HFFc6 (cell line): Measurements from ENCODE around the gene RAB40AL. TPM values are rescaled to one million over a fixed set of nuclear protein-coding genes. Genes with fewer than 3 reads are reported as not detected.
"Not testable (repeated sequence)": the region's sequence is repeated elsewhere in the genome, so short reads cannot be mapped to it uniquely, and the experiment has no call there.

Experiments used
- DNase-seq: peaks from one replicate; pipeline ENCODE4 v3.0.0-alpha.2; 2018
- H3K27ac Mint-ChIP-seq: 2 replicates; pipeline ENCODE4 v1.8.0; 2020; ENCODE audit warnings: mild to moderate bottlenecking, mixed read lengths
- H3K27me3 Mint-ChIP-seq: 2 replicates; pipeline ENCODE4 v1.8.0; 2021; ENCODE audit warnings: mild to moderate bottlenecking, moderate library complexity, mixed read lengths; ENCODE audit not compliant: insufficient read depth
- H3K36me3 Mint-ChIP-seq: 2 replicates; pipeline ENCODE4 v1.8.0; 2021; ENCODE audit warnings: low read depth, mixed read lengths
- H3K4me1 Mint-ChIP-seq: 2 replicates; pipeline ENCODE4 v1.8.0; 2020; ENCODE audit warnings: low read depth, mixed read lengths
- H3K4me3 Mint-ChIP-seq: 2 replicates; pipeline ENCODE4 v1.8.0; 2020; ENCODE audit warnings: mild to moderate bottlenecking, moderate library complexity, mixed read lengths
- H3K9me3 Mint-ChIP-seq: 2 replicates; pipeline ENCODE4 v1.8.0; 2020; ENCODE audit warnings: mild to moderate bottlenecking, mixed read lengths
- total RNA-seq, 6 experiments: library from RNA; stranded (reverse); fragmentation: NEBNext Ultra II Directional; extraction: Animal tissue kit (Norgen Biotek cat#: 25700); gene quantifications; 2 replicates in 1 of 6; 3 replicates in 5 of 6; pipeline ENCODE4 v1.2.3, GENCODE V29; 2021
- TF ChIP-seq, protein P1 (sequence below): fragments of 200-600 bp; sonication (generic); IDR thresholded peaks from 2 replicates; pipeline ENCODE4 v1.5.0; 2021; ENCODE audit warnings: antibody characterized with exemption, mild to moderate bottlenecking

Gene RAB40AL
- total RNA-seq, 6 experiments from 2014 or later: not detected

DNA sequence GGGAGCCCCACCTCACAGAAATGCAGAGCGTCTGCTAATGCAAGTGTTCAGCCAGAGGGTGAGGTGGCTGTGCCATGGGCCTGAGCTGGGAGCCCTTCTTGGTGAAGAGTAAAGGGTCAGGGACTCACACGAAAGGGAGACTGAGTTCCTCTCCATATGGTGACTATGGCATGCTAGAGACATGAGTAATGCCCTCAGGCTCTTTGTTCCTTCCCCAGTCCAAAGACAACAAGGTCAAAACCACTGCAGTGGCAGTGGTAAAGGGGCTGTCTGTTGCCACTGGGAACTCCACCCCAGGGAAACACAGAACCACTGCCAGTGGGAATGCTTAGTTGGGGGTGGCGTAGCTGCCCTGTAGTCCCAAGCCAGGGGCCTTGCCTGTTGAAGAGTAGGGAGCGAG lies 22.4 kb downstream of the RAB40AL start:
- peak overlapping the region; percentile 17; the same call in 1 of the 2 replicates for H3K4me3 Mint-ChIP-seq
- H3K4me1 Mint-ChIP-seq: peaks cover 50% of the 10 kb centered on the region
- H3K27me3 Mint-ChIP-seq: no peaks in the 10 kb centered on the region
- H3K9me3 Mint-ChIP-seq: no peaks in the 10 kb centered on the region
- peak; percentile 90 for DNase-seq
- H3K27ac Mint-ChIP-seq: peak overlapping the region; percentile 92
- H3K36me3 Mint-ChIP-seq: peaks cover 8% of the 10 kb centered on the region; the same call in 1 of the 2 replicates
- TF ChIP-seq, protein P1, sequence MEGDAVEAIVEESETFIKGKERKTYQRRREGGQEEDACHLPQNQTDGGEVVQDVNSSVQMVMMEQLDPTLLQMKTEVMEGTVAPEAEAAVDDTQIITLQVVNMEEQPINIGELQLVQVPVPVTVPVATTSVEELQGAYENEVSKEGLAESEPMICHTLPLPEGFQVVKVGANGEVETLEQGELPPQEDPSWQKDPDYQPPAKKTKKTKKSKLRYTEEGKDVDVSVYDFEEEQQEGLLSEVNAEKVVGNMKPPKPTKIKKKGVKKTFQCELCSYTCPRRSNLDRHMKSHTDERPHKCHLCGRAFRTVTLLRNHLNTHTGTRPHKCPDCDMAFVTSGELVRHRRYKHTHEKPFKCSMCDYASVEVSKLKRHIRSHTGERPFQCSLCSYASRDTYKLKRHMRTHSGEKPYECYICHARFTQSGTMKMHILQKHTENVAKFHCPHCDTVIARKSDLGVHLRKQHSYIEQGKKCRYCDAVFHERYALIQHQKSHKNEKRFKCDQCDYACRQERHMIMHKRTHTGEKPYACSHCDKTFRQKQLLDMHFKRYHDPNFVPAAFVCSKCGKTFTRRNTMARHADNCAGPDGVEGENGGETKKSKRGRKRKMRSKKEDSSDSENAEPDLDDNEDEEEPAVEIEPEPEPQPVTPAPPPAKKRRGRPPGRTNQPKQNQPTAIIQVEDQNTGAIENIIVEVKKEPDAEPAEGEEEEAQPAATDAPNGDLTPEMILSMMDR: no peak

DNA sequence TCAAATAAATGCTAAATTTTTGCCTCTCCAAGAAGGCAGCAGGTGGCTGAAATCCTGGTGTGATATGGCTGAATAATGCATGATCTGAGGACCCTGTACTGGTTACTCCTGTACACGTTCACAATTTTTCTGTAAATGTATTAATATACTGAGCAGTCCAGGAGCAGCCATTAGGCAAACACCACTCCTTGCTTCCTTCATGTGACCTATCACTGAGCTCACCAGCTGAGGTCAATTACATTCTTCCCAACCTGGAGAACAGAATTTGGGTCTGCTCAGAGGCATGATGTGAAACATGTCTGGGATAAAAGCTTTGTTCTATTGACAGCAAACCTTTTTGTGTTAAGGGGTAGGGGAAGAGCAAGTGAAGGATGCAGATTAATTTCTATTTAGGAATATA lies 26.9 kb downstream of the RAB40AL start:
- peaks cover 16% of the 10 kb centered on the region for H3K36me3 Mint-ChIP-seq
- no peak overlapping the region for H3K27ac Mint-ChIP-seq
- no peak overlapping the region for H3K4me3 Mint-ChIP-seq
- peaks cover 2% of the 10 kb centered on the region; the same call in 1 of the 2 replicates for H3K27me3 Mint-ChIP-seq
- TF ChIP-seq, protein P1: no peak
- peaks cover 9% of the 10 kb centered on the region for H3K9me3 Mint-ChIP-seq
- peaks cover 60% of the 10 kb centered on the region for H3K4me1 Mint-ChIP-seq
- DNase-seq: no peak

DNA sequence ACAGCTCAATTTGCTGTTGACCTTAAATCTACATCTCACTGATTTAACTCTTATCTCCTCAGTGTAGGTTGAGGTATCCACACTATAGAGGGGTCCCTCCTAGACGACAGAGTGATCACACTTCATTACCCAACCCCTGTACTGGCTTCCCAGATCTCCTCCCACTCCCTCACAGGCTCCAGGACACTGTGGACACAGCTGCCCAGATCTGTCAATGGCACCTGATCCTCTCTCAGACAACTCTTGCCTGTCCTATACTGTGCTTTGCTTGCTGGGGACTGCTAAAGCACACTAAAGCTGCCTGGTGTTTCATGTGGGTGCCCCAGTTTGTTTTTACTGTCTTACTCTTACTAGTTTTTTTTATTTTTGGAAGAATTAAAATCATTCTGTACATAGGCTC lies 27.9 kb downstream of the RAB40AL start:
- DNase-seq: no peak
- no peak overlapping the region for H3K4me3 Mint-ChIP-seq
- TF ChIP-seq, protein P1: no peak
- no peak overlapping the region for H3K27ac Mint-ChIP-seq
- peaks cover 51% of the 10 kb centered on the region for H3K4me1 Mint-ChIP-seq
- H3K9me3 Mint-ChIP-seq: peaks cover 19% of the 10 kb centered on the region
- peaks cover 2% of the 10 kb centered on the region for H3K27me3 Mint-ChIP-seq
- peaks cover 19% of the 10 kb centered on the region for H3K36me3 Mint-ChIP-seq

DNA sequence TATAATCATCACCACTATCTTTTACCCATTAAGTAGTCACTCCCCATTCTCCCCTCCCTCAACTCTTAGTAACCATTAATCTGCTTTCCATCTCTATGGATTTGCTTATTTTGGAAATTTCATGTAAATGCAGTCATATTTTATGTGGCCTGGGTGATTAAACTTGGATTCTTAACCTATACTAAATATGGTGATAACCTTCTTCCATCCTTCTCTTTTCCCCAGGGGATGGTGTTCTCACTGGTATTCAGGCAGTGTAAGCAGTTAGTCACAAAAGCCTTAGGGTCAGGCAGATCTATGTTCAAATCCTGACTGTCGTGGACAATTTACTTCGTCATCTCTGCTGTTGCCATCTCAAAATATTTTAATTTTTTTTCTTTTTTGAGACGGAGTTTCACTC lies 29.6 kb downstream of the RAB40AL start:
- Mint-ChIP-seq H3K36me3 (peaks cover 27% of the 10 kb centered on the region), H3K27me3 (peaks cover 2% of the 10 kb centered on the region), H3K9me3 (peaks cover 37% of the 10 kb centered on the region), H3K27ac (peak overlapping the region; percentile 73), H3K4me1 (peaks cover 41% of the 10 kb centered on the region), H3K4me3 (no peak overlapping the region)
- TF ChIP-seq, protein P1: no peak
- DNase-seq: peak; percentile 76

DNA sequence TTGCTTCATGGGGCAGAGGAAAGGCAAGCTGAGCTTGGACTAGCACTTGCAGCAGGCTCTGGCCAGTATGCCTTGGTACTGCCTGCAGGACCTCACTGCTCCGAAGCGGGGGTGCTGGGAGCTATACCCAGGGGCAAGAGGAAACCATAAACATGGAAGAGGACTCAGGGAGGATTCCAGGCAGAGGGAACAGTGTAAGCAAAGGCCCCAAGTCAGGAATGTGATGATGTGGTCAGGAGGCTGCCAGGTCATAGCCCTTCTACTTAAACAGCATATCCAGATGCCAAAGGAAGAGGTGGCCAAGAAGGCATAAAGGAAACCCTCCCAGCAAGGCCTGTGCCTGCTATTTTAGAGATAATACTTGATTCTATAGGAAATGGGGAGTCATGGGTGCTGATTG lies 31.1 kb downstream of the RAB40AL start:
- Mint-ChIP-seq H3K4me3 (no peak overlapping the region), H3K27ac (peak overlapping the region; percentile 56), H3K27me3 (peaks cover 2% of the 10 kb centered on the region), H3K4me1 (peaks cover 33% of the 10 kb centered on the region), H3K36me3 (peaks cover 33% of the 10 kb centered on the region), H3K9me3 (peaks cover 46% of the 10 kb centered on the region)
- TF ChIP-seq, protein P1: no peak
- DNase-seq: no peak

DNA sequence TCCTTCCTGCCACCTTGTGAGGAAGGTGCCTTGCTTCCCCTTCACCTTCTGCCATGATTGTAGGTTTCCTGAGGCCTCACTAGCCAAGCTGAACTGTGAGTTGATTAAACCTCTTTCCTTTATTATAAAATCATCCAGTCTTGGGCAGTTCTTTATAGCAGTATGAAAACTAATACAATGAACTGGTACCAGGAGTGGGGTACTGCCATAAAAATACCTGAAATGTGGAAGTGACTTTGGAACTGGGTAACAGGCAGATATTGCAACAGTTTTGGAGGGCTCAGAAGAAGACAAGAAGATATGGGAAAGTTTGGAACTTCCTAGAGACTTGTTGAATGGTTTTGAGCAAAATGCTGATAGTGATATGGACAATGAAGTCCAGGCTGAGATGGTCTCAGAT lies 34.5 kb downstream of the RAB40AL start:
- not testable (repeated sequence) for H3K27me3 Mint-ChIP-seq, H3K27ac Mint-ChIP-seq, H3K4me3 Mint-ChIP-seq, DNase-seq
- Mint-ChIP-seq H3K4me1 (peaks cover 50% of the 10 kb centered on the region), H3K9me3 (peaks cover 52% of the 10 kb centered on the region), H3K36me3 (peaks cover 38% of the 10 kb centered on the region)
